HG03066 (cell line): ENCODE results near the gene COA1.
"Not testable (repeated sequence)": the region's sequence is repeated elsewhere in the genome, so short reads cannot be mapped to it uniquely, and the experiment has no call there.

Source experiments
- ATAC-seq: cut with Tn5 transposase; IDR thresholded peaks from one replicate; pipeline ENCODE4 v1.9.1; 2021; ENCODE audit warnings: low read depth; ENCODE audit not compliant: unreplicated experiment

Gene COA1

DNA sequence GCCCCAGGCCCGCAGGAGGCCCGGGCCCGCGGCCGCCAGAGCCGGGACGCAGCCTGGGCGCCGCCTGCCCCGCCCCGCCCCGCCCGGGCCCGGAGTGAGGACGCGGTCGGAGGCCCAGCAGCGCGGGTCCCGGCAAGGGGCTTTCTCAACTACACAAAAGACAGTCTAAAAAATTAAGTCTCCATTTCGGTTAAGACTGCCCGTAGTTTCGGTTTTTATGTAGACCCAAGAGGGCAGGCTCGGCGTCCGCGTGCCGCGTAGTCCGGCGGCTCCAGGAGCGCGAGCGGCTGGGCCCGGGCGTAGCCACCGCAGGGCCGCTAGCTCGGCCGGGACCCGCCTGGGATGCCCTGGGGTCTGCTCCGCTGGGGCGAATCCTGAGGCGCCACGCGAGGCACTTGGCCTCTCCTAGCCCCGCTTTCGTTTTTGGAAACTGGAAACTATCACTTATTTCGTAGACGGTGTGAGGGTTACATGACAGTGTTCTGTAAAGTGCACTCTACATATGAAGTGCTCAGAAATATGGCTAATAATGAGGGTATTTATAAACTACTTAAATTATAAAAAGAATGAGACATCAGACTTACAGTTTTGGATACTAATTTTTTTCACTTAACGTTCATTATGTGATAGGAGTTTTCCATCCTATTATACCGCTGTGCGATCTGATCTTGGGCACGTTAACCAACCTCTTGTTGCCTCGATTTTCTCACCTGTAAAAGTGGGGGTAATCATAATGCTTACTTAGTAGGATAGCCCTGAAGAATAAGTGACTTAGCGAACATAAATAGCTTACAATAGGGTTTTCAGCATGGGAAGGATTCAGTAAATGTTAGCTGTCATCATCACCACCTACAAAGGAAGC is 29.7 kb upstream of the COA1 start:
- peak; percentile 47 for ATAC-seq

DNA sequence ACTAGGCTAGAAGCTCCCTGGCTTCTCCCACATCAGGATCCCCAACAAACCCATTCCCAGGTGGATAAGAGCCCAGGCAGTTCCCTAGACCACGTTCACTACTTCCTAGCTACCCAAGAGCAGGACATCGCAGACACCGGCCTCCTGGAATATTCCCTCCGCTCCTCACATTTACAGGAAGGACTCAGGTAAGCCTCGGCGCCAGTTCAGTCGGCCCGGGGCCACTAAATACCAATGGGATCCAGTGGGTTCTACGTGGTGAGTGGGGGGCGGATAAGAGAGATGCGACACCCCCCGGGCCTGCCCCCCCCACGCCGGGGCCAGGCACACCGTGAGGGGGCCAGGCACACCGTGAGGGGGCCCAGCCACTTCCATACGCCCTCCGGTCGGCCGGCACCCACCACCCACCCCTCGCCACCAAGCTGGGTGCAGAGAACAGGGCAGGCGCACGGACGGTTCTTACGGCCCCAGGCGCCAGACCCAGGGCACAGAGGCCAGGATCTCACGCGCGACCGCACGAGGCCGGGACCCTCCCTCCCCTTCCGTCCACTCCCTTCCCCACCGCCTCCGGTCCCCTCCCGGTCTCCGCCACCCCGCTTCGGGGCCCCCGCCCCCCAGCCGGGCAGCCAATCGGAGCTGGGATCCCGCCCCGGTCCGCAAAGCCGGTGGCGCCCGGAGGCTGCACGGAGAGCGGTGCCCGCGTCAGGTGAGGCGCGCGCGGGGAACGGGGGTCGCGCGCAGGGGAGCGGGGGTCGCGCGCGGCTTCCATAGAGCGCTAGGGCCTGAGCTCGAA is 28.9 kb upstream of the COA1 start, which contains the start of gene BLVRA:
Gene BLVRA (plus strand): TSS at position 652 of the 793 bp plus-strand sequence. CDS start 12,479 bp downstream, outside the sequence.
- peak; percentile 76 for ATAC-seq

DNA sequence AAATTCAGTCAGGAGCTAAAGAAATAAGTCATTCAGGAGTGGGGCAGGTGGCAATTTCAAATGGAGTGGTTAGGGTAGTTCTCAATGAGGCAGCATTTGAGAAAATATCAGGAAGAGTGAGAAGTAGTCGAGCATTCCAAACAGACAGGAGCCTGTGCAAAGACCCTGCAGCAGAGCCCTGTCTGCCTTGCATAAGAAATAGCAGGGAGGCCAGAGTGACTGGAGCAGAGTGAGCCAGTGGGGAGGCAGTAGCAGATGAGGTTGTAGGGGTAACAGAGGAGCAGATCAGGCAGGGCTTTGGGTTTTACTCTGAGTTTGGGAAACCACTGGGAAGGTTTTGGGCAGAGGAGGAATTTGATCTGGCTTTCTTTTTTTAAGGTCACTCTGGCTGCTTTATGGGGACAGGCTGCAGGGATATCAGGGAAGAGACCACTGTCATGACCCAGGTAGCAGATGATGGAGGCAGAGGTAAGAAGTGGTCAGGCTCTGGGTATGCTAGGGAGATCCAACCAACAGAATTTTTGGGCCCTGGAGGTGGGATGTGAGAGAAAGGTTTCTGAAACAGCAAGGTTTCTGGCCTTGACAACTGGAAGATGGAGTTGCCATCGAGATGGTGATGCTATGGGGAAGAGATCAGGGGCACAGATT is 27.9 kb upstream of the COA1 start:
- no peak for ATAC-seq

DNA sequence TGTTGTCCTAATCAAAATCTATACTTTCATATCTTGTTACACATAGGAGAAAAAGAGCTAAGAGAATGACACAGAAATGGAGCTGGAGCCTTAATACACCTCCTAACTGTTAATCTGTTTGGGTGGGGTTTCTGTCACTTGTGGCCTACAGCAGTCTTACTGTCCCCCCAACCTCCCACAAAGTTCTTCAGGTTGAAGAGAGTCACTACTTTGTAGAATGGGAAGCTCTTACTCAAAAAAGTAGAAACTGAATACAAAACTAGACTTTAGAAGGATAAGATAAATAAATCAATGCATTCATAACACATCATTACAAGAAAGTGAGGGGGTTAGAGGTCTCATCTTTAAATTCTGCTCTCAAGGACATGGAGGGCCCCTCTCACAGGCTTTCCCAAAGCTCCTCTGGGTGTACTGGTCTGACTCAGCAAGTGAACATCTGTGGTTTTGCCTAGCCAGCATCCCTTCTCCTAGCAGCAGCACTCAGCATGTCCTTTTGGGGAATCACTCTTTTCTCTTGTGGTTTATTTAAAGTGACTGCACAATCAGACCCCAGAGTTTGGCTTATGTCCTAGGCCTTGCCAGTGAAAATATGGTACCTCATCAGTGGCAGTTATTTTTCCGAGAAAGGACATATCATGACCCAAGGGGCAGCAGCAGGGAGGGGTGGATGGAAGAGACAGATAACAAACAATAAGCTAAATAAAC is 27.2 kb upstream of the COA1 start:
- no peak for ATAC-seq

DNA sequence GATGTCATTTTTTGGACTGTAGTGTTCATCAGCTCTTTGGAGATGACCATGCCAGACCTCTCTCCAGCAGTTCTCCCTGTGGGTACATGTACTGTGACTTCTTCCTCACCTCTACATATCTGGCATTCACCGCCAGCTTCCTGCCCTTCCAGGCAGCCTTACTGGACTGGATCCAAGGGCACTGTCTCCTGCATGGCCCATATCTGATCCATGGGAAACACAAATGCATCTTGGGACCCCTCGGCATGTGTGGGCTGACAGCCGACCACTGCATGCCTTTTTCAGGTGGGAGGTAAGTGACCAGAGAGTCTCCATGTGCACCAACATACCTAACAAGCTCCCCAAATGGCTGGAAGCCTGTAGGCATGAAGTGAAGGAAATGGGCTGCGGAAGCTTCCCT is 25.3 kb upstream of the COA1 start:
- no peak for ATAC-seq

DNA sequence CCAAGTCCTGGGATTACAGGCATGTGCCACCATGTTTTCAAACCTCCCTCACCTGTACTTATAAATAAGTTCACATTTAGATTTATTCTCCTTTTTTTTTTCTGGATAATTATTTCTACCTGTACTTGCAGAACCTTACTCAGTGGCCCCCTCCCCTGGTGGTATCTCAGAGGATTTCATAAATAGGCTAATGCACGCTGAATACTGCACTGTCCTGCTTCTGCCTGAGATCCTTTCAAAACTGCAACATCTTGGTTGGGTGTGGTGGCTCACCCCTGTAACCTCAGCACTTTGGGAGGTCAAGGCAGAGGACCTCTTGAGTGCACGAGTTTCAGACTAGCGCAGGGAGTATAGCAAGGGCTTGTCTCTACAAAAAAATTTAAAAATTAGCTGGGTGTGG is 24.5 kb upstream of the COA1 start:
- no peak for ATAC-seq

DNA sequence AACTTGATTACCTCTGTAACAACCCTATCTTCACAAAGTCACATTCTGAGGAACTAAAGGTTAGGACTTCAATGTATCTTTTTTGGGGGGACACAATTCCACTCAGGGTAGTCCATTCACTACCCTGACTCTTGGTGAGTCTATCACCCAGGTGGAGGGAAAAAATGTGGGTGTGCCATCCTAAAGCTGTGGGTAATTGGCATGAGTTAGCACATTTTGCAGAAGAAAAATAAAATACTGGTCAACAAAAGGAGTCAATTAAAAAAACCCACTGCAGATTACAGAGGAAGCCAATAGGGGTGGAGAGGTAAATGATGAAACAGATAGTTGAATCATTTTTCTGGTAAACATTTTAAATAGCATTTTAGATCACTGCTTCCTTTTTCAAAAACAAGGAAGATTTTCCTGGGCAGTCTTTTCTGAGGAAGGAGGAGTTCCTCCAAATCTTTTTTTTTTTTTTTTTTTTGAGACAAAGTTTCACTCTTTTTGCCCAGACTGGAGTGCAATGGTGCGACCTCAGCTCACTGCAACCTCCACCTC is 24.0 kb upstream of the COA1 start:
- no peak for ATAC-seq

DNA sequence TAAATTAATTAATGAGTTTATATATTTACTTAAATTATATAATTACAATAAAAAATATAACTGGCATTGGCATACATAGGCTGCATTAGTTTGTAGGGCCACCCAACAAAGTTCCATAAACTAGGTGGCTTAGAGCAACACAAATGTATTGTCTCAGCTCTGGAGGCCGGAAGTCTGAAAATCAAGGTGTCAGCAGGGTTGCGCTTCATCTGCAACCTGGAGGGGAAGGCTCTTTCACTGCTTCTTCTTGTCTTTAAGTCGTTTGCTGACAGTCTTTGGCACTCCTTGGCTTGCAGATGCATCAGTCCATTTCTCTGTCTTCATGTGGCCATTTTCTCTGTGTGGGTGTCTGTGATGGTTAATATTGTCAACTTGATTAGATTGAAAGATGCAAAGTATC is 23.1 kb upstream of the COA1 start:
- no peak for ATAC-seq

DNA sequence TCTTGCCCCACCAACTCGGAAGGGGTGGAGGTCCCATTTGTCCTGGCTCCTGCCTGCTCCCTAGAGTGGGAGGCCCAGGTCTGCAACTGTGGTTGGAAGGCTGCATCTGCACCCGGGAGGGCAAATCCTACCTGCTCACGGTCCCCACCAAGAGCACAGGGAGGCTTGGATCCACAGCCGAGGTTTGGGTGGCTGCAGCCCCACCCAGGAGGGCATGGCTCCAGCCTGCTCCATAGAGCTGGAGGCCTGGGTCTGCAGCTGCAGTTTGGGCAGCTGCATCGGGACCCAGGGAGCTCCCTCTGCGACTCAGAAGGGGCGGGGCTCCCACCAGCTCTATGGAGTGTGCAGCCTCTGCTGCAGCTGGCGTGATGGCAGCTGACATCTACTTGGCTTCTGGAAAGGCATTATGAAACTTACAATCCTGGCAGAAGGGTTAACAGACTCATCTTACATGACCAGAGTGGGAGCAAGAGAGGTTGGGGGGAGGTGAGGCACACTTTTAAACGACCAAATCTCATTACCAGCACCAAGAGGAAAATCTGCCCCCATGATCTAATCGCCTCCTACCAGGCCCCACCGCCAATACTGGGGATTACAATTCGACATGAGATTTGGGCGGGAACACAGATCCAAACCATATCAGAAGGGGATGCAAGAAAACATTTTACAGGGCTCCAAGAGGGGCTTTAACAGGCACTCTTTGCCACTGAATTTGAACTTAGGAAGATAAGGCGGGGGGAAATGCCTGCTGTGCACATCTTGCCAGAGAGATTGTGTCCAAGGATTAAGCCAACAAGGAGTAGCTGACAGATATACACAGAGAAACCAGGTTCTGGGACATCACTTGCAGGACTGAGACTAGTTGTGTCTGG is 20.9 kb upstream of the COA1 start:
- no peak for ATAC-seq

DNA sequence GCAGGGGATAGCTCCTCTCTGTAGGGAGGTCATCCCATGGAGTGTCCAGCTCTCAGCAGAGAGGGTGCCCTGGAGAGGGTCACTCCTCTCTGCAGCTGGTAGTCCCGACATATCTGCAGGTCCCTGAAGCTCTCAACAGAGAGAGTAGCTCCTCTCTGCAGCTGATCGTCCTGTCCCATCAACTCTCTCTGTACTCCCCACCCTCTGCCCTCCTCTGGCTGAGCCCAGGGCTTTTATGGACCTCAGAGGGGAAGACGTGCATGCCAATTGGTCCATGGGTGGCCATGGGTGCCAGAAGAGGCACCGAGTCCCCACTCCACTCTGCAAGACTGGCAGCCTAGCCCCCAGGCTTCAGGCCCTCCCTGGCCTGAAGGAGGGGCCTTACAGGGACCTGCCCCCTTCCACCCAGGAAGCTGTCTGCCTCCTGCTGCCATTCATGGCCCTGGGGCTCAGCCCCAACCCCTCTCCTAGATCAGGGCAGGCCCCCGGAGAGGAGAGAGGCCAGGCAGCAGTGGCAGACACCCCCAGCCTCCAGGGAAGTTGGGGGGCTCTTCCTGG is 20.1 kb upstream of the COA1 start:
- no peak for ATAC-seq

DNA sequence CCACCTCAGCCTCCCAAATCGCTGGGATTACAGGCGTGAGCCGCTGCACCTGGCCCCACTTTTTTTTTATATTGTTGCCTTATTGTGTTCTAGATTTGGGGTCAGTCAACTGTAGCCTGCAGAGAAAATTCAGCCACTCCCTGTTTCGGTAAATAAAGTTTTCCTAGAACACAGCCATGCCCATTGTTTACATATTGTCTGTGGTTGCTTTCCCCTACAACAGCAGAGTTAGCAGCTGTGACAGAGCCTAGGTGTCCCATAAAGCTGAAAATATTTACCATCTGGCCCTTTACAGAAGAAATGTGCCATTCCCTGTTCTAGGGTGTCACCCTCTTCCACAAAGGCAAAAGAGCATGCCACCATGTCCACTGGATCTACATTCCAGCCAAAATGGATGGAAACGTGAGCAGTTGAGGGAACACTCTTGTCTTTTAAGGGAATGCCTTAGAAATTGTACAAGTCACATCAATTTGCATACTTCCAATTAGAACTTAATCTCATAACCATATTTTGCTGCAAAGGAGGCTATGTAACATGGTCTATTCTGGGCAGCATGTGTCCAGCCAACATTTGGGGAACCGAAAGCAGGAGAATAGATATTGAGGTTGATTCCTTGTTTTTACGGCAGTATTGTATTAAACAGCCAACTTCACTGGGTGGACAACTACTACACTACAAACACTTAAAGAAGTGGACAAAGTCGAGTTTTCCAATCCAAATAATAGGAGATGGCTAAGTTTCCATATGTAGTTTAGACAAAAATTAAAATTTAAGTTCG is 18.2 kb upstream of the COA1 start:
- ATAC-seq, result no peak

DNA sequence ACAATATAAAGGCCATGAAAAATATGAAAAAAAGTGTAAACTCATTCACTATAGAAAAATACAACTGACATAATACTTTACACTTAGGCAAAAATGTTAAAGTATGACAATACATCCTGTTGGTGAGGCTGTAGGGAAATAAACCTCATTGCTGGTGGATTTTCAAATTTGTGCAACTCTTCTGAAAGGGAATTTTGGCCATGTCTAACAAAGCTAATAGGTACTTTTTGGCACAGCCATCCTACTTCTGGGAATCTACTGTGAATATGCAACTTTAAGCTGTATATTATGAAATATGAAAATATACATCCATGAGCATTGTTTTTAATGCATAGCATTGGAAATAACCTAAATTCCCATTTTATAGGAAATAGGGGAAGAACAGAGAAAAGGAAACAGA is 13.4 kb upstream of the COA1 start:
- no peak for ATAC-seq

DNA sequence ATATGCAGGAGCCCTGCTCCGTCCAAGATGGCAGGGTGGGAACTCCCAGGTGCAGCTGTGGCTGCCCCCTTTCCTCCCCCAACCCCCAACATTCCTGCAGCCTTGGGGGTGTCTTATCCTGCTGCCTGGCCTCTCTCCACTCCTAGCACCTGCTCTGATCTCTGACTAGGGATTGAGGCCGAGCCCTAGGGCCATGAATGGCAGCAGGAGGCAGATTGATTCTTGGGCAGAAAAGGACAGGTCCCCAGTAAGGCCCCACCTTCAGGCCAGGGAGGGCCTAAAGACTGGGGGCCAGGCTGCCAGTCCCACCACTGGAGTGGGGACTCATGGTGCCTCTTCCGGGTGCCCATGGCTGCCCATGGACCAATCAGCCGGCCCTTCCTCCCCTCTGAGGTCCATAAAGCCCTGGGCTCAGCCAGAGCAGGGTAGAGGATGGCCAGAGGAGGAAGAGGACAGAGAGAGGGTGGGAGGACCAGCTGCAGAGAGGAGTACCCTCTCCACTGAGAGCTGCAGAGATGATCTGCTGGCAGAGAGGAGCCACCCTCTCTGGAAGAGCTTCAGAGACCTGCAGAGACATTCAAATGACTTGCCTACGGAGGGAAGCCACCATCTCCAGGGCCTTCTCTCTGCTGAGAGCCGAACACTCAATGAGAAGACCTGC is 8.3 kb upstream of the COA1 start:
- no peak for ATAC-seq

DNA sequence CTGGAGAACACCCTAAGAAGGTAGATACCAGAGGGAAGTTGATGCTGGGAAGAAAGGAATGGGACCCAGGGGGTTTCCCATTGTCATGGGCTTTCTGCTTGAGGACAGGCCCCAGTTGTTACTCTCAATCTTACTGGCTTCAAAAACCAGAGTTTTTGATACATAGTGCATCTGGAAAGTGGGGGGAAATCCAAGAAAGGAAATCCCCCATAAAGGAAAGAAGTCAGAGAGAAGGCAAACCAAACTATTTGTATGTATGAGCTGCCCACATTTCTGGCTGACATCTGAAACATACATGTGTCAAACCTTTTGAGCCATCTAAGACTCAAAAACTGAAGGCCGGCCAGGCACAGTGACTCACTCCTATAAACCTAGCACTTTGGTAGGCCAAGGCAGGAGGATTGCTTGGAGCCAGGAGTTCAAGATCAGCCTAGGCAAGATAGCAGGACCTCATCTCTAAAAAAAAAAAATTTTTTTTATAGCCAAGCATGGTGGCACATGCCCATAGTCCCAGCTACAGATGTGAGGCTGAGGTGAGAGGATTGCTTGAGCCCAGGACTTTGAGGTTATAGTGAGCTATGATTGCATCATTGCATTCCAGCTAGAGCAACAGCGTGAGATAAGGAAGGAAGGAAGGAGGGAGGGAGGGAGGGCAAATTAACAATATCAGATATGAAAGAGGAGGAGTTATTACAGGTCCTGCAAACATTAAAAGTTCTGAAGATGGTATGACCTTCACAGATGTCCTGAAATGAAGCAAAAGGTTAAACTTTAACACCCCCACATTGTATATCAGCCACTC is 6.7 kb upstream of the COA1 start:
- ATAC-seq, result no peak

DNA sequence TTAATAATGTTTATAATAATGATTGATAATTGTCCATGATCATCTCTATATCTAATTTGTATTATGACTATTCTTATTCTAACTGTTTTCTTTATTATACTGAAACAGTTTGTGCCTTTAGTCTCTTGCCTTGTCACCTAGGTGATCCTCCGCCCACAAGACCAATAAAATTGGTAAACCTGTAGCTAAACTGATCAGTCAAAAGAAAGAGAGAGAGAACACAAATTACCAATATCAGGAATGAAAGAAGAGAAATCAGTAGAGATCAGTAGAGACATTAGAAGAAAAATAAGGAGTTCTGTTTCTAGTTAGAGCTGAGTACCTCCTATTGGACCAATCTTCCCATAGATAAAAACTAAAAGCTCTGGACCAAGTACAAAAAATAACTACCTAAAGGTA is 6.1 kb upstream of the COA1 start:
- no peak for ATAC-seq

DNA sequence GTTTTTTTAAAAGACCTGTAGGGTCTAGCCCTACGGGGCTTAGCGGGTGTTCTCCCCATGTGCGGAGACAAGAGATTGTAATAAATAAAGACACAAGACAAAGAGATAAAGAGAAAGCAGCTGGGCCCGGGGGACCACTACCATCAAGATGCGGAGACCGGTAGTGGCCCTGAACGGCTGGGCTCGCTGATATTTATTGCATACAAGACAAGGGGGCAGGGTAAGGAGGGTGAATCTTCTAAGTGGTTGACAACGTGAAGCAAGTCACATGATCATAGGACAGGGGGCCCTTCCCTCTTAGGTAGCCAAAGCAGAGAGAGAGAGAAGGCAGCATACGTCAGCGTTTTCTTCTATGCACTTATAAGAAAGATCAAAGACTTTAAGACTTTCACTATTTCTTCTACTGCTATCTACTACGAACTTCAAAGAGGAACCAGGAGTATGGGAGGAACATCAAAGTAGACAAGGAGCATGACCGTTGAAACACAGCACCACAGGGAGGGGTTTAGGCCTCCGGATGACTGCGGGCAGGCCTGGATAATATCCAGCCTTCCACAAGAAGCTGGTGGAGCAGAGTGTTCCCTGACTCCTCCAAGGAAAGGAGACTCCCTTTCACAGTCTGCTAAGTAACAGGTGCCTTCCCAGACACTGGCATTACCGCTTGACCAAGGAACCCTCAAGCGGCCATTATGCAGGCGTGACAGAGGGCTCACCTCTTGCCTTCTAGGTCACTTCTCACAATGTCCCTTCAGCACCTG is 5.4 kb upstream of the COA1 start:
- not testable (repeated sequence) for ATAC-seq
